Coronary artery (tissue), 2 donors: Measurements from ENCODE around the gene ZNF486.
"Not testable (repeated sequence)": the region's sequence is repeated elsewhere in the genome, so short reads cannot be mapped to it uniquely, and the experiment has no call there.

ENCODE experiments used
- DNase-seq: peaks from one replicate; pipeline ENCODE4 v3.0.0-alpha.2; 2017; ENCODE audit warnings: low spot score
- H3K27ac ChIP-seq, 2 donors: fragments of 200-600 bp; sonication (generic); one replicate each; pipeline ENCODE4 v1.5.1; 2016 to 2019
- H3K4me3 ChIP-seq: fragments of 200-600 bp; sonication (generic); 2 replicates; pipeline ENCODE4 v1.5.1; 2016; ENCODE audit warnings: mild to moderate bottlenecking, moderate library complexity
- TF ChIP-seq, protein P1 (sequence below): fragments of 200-600 bp; sonication (generic); IDR thresholded peaks from one replicate; pipeline ENCODE4 v1.5.1; 2019; ENCODE audit warnings: antibody characterized with exemption

The ZNF486 gene

DNA sequence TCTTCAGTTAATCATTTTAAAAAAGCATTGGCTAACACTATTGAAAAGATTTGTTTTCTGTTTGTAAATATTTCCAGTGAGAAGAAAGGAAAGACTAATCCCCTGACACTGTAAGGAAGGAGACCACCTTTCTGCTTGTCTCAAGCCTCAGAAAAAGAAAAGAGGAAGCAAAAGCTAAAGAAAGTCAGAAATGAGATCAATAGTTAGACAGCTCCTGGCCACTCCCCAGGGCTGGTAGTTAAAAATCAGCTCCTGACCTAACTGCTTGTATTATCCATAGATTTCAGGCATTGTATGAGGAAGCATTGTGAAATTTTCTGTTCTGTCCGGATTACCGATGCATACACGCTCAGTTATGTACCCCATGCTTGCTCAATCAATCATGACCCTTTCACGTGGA lies 76.6 kb downstream of the ZNF486 start:
- no peak for DNase-seq
- TF ChIP-seq, protein P1, sequence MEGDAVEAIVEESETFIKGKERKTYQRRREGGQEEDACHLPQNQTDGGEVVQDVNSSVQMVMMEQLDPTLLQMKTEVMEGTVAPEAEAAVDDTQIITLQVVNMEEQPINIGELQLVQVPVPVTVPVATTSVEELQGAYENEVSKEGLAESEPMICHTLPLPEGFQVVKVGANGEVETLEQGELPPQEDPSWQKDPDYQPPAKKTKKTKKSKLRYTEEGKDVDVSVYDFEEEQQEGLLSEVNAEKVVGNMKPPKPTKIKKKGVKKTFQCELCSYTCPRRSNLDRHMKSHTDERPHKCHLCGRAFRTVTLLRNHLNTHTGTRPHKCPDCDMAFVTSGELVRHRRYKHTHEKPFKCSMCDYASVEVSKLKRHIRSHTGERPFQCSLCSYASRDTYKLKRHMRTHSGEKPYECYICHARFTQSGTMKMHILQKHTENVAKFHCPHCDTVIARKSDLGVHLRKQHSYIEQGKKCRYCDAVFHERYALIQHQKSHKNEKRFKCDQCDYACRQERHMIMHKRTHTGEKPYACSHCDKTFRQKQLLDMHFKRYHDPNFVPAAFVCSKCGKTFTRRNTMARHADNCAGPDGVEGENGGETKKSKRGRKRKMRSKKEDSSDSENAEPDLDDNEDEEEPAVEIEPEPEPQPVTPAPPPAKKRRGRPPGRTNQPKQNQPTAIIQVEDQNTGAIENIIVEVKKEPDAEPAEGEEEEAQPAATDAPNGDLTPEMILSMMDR = no peak
- Histone ChIP-seq H3K27ac (no peak overlapping the region), H3K4me3 (no peak overlapping the region)

DNA sequence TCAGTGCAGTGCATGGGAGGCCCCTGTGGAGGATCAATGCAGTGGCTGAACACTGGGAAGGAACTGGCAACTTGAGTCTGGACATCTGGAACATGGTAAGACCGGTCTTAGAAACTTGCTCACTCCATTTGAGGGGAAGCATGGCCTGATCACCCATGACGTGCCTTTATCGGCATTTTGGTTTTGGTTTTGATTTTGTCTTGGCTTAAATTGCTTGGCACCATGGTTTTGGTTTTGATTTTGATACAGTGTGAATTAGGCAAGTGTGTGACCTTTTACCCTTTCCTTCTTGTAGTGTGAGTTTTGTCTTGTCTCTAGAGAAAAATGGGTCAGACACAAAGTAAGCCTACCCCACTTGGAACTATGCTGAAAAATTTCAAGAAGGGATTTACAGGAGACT lies 77.3 kb downstream of the ZNF486 start:
- H3K27ac ChIP-seq = no peak overlapping the region
- no peak for DNase-seq
- H3K4me3 ChIP-seq = no peak overlapping the region
- TF ChIP-seq, protein P1 = no peak

DNA sequence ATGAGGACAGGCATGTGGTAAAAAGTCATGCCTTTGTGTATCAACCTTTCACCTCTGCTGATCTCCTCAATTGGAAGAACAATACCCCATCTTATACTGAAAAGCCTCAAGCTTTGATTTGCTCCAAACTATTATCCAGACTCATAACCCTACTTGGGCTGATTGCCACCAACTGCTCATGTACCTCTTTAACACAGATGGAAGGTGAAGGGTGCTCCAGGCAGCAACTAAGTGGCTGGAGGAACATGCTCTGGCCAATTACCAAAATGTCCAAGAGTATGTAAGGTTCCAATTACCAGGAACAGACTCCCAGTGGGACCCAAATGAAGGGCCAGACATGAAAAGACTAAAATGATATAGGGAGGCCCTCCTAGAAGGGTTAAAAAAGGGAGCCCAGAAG lies 78.3 kb downstream of the ZNF486 start:
- no peak overlapping the region for H3K27ac ChIP-seq
- TF ChIP-seq, protein P1 = no peak
- no peak for DNase-seq
- no peak overlapping the region for H3K4me3 ChIP-seq

DNA sequence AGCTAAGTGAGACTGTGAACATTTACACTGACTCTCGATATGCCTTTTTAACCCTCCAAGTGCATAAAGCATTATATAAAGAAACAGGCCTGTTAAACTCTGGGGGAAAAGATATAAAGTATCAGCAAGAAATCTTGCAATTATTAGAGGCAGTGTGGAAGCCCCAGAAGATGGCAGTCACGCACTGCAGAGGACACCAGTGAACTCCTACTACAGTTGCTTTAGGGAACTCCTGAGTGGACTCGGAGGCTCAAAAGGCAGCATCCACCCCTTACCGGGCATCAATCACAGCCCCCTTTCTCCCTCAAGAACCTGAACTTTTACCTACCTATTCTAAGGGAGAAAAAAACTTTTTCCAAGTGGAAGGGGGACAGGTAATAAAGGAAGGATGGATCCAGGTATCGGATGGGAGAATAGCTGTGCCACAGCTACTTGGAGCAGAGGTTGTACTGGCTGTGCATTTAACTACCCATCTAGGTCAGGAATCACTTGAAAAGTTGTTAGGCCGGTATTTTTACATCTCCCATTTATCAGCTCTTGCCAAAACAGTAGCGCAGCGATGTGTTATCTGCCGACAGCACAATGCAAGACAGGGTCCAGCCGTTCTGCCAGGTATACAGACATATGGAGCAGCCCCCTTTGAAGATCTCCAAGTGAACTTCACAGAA lies 80.1 kb downstream of the ZNF486 start:
- TF ChIP-seq, protein P1 = no peak
- Histone ChIP-seq H3K27ac (no peak overlapping the region), H3K4me3 (no peak overlapping the region)
- DNase-seq = no peak

DNA sequence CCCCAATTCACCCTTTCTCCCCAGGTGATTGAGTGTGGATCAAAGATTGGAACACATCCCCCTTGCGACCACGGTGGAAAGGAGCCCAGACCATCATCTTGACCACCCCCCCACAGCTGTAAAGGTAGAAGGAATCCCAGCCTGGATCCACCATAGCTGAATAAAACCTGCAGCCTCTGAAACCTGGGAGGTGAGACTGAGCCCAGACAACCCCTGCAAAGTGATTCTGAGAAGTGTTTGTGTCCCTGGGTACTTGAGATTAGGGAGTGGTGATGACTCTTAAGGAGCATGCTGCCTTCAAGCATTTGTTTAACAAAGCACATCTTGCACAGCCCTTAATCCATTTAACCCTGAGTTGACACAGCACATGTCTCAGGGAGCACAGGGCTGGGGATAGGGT lies 81.2 kb downstream of the ZNF486 start:
- H3K27ac ChIP-seq = not testable (repeated sequence)

More for the DNA sequence above, 81.2 kb downstream of the ZNF486 start:
- not testable (repeated sequence) for H3K4me3 ChIP-seq, DNase-seq
